Measurements from ENCODE around the gene CUL1.

The CUL1 gene

GRCh38 chr7:148698397-148699023 is at the start of gene CUL1:
CUL1 (plus strand) TSS chr7:148698903; CDS start chr7:148730123, 31,220 bp downstream.
- peak; percentile 55 for DNase-seq

- DNase-seq: no peak
Observed at GRCh38 chr7:148650232-148650858, 48.4 kb upstream of the CUL1 start.

GRCh38 chr7:148652773-148653172 is 45.9 kb upstream of the CUL1 start:
- DNase-seq: no peak

GRCh38 chr7:148657929-148658328 is 40.8 kb upstream of the CUL1 start:
- no peak for DNase-seq

- DNase-seq: no peak
Observed at GRCh38 chr7:148661471-148661870, 37.2 kb upstream of the CUL1 start.

GRCh38 chr7:148662646-148663045 is 36.1 kb upstream of the CUL1 start:
- no peak for DNase-seq

GRCh38 chr7:148664324-148664723 is 34.4 kb upstream of the CUL1 start:
- no peak for DNase-seq

GRCh38 chr7:148665221-148665620 is 33.5 kb upstream of the CUL1 start:
- no peak for DNase-seq

- no peak for DNase-seq
Observed at GRCh38 chr7:148669927-148670326, 28.8 kb upstream of the CUL1 start.

GRCh38 chr7:148670374-148670773 is 28.3 kb upstream of the CUL1 start:
- no peak for DNase-seq

- no peak for DNase-seq
Observed at GRCh38 chr7:148670807-148671206, 27.9 kb upstream of the CUL1 start.

- no peak for DNase-seq
Observed at GRCh38 chr7:148672041-148672440, 26.7 kb upstream of the CUL1 start.

GRCh38 chr7:148674689-148675088 is 24.0 kb upstream of the CUL1 start:
- no peak for DNase-seq

GRCh38 chr7:148676291-148676690 is 22.4 kb upstream of the CUL1 start:
- no peak for DNase-seq

- DNase-seq: no peak
Observed at GRCh38 chr7:148681821-148682220, 16.9 kb upstream of the CUL1 start.

- DNase-seq: no peak
Observed at GRCh38 chr7:148684289-148684830, 14.3 kb upstream of the CUL1 start.

GRCh38 chr7:148686312-148686937 is 12.3 kb upstream of the CUL1 start:
- DNase-seq: no peak

GRCh38 chr7:148687555-148687954 is 11.1 kb upstream of the CUL1 start:
- no peak for DNase-seq

- no peak for DNase-seq
Observed at GRCh38 chr7:148688526-148688925, 10.2 kb upstream of the CUL1 start.

- no peak for DNase-seq
Observed at GRCh38 chr7:148693651-148694050, 5.1 kb upstream of the CUL1 start.

- no peak for DNase-seq
Observed at GRCh38 chr7:148694631-148695030, 4.1 kb upstream of the CUL1 start.

GRCh38 chr7:148695953-148696352 is 2.8 kb upstream of the CUL1 start:
- DNase-seq: no peak

- DNase-seq: no peak
Observed at GRCh38 chr7:148696787-148697186, 1.9 kb upstream of the CUL1 start.

All from NCI-H1105 treated with DMSO at 0.1 percent for 48 hours (cell line).